HG03139 (cell line): ENCODE data around the gene ASIP.
A peak's percentile ranks its signal among the peaks of the same experiment; 100 is the strongest.

Experiments used
- ATAC-seq: cut with Tn5 transposase; IDR thresholded peaks from one replicate; pipeline ENCODE4 v1.9.1; 2021; ENCODE audit not compliant: unreplicated experiment

The ASIP gene

DNA sequence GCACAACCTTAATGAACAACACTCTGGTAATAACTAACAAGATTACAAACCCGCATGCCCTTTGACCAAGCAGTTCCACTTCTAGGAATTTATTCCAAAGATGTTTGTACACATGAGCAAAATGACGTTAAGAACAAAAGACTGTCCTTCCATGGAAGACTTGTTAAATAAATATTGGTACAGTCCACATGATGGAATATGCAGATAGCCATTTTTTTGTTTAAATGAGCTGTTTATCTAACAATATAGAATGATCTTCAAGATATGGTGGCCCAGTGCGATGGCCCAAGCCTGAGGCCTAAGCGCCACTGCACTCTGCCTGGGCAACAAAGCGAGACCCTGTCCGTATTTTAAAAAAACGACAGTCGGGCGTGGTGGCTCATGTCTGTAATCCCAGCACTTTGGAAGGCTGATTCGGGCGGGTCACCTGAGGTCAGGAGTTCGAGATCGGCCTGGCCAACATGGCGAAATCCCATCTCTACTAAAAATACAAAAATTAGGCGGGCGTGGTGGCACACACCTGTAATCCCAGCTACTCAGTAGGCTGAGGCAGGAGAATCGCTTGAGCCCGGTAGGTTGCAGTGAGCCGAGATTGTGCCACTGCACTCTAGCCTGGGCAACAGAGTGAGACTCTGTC lies 69.4 kb downstream of the ASIP start:
- no peak for ATAC-seq

DNA sequence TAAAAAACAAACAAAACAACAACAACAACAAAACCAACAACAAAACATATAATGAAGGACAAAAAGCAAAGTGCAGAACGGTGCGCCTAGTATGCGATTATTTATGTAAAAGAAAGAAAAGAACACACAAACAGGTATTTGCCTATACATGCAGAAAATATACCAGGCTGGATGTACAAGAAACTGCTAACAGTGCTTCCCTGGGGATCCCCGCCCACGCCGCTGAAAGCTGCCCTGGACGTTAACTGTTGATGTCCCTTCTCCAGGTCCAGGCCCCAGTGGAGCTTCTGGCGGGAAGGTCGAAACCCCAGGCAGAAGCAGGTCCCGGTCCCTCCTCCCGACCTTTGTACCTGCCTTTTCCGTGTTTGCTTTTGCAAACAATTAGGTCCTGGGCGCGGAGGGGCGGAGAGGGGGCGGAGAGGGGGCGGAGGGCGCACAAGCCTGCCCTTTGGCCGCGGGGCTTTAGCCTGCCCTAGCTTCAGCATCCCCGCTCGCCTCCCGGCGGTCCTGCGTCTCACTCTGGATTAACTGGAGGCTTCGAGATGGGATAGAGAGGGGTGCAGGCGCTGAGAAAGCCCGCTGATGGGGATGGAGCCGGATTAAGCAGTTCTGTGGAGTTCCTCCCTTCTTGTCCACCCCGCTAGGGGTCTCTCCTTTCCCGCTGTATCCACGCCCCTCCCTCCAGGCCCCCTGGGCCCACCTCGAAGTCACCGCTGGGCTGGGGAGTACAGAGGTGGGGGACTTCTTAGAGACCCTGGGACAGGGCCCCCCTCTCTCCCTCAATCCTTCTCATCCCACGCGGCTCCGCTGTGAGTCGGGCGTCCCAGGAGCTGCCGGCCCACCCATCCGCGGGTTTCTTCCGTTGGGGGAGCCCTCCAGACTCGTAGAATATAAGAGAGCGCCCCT lies 70.1 kb downstream of the ASIP start:
- no peak for ATAC-seq

DNA sequence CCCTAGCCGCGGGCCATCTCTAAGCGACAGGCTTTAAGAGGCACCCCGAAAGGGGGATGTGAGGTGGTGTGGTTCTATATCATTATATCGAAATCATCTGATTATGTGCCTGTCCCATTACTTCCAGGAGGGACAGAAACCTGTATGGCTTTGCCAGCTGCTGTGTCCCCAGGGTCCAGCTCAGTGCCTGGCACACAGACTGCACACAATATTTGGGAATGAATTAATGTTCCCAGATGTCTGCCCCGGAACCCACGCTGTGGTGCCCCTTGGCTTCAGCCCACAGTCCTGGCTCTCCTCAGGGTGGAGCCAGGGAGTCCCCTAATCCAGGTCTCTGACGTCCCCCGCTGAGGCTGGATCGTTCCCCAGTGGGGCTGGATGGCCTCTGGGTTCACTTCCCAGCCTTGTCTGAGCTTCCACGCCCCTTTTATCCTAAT lies 70.8 kb downstream of the ASIP start:
- no peak for ATAC-seq

DNA sequence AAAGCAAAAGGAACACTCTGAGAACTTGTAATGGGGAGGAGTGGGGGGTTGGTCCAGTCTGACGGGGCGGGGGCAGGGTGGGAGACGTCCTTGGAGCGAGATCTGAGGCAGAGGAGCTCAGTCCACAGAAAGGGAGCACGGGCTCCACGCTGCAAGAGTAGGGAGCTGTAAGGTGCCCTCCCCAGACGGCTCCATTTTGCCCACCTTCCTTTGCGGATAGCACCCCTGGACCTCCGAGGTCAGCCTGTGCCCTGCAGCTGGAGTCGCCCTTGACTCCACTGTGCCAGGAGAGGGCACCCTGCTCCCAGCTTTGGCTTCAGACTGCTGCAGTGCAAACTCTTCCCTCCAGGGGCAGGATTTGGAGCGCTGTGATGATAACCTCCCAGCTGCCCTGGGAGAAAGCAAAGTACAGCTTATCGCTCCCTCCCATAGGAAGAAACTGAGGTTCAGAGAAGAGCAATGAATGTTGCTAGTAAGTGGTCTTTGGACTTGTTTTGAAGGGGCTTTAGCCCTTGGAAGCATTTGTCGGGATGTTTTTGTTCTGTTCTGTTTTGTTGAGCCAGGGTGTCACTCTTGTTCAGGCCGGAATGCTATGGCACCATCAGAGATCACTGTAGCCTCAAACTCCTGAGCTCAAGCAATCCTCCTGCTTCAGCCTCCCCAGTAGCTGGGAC lies 71.5 kb downstream of the ASIP start:
- ATAC-seq: peak; percentile 89

DNA sequence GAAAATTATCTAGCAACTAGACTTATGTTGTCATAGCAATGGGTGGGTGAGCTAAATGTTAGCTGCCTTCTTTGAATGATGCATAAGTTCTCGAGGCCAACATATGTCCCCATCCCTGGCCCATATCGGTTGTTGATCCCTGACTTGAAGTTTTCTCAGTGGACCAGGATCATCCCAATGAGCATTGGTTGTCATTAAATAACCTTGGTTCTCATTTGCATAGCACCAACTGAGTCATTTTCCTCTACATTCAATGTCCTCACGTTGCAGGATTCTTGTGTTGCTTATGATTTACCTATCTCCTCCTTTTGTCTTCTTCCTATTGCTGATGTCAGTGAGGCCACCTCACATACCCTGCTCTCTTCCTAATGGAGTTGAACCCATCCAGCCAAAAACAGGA lies 74.0 kb downstream of the ASIP start:
- no peak for ATAC-seq

DNA sequence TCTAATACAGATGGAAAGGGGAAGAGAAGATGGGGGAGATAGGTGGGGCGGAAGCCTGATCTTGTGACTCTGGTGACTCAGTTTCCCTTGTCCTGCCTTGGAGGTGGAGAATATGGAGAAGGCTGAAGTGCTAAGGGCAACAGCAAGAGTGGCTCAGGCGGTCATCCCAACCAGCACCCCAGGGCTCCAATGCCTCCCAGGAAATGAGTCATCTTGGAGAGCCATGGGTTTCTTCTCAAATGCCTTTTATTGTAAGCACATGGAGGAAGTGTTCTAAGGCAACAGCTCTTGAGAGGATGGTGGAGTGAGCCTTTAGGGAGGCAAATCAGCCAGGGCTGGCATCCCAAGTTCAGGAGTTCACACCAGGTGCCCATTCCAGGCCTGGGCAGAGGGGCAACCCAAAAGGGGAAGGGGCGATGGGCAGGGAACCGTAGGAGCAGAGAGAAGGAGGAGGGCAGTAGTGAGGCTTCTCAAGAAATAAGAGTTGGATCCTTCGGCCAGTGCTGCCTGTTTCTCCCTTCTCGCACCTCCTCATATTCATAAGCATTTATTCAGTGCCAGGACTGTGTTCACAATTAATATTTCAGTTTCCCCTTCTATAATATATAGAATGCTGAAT lies 75.1 kb downstream of the ASIP start:
- ATAC-seq: no peak
